HUES48 (cell line): ENCODE measurements around the gene AVPR1B.

ENCODE experiments used
- H3K27ac ChIP-seq: one replicate; pipeline ENCODE4 v1.7.0; 2013; ENCODE audit warnings: low read depth, low read length, inconsistent platforms
- H3K27me3 ChIP-seq: 2 replicates; pipeline ENCODE4 v1.6.1; 2013; ENCODE audit warnings: mild to moderate bottlenecking, low read length; ENCODE audit not compliant: control insufficient read depth, insufficient read depth
- H3K36me3 ChIP-seq: 2 replicates; pipeline ENCODE4 v1.6.1; 2013; ENCODE audit warnings: low read length; ENCODE audit not compliant: control insufficient read depth, insufficient read depth
- H3K4me1 ChIP-seq: 2 replicates; pipeline ENCODE4 v1.6.1; 2013; ENCODE audit warnings: mild to moderate bottlenecking, low read length; ENCODE audit not compliant: control insufficient read depth, insufficient read depth
- H3K4me3 ChIP-seq: 2 replicates; pipeline ENCODE4 v1.5.1; 2013; ENCODE audit warnings: mild to moderate bottlenecking, low read depth, low read length
- H3K9ac ChIP-seq: 2 replicates; pipeline ENCODE4 v1.6.1; 2013; ENCODE audit warnings: mild to moderate bottlenecking, low read depth, low read length, moderate library complexity
- H3K9me3 ChIP-seq: 2 replicates; pipeline ENCODE4 v1.6.1; 2013; ENCODE audit warnings: low read length; ENCODE audit not compliant: control insufficient read depth, insufficient read depth

The AVPR1B gene

DNA sequence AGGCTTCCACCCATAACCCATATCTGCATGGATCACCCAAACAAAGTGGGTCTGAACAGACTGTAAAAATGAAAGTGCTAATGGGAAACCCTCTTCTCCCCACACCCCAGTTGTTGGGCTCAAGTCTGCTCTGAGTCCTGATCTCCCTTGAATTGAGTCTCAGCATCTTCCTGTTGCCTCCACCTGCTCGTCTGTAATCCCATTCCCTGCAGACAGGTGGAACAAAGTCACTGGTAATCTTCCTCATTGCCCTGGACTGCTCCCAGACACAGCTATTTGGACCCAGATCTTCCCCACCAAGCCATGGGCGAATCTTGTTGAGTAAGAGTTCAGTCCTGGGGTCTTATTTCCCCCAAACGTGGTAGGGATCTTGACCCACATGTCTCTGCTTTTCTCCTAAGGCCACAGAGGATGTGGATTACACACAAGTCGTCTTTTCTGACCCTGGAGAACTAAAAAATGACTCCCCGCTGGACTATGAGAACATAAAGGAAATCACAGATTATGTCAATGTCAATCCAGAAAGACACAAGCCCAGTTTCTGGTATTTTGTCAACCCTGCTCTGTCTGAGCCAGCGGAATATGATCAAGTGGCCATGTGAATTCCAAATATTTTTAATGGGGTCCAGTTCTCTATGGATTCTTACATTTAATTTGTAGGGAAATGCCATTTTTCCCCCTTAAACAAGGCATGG lies 15.7 kb downstream of the AVPR1B start:
- no peaks in the 10 kb centered on the region for H3K9me3 ChIP-seq
- no peak overlapping the region for H3K4me3 ChIP-seq
- H3K4me1 ChIP-seq: no peaks in the 10 kb centered on the region
- no peaks in the 10 kb centered on the region for H3K36me3 ChIP-seq
- no peaks in the 10 kb centered on the region; the same call in 1 of the 2 replicates for H3K27me3 ChIP-seq
- no peak overlapping the region for H3K9ac ChIP-seq
- no peak overlapping the region for H3K27ac ChIP-seq

DNA sequence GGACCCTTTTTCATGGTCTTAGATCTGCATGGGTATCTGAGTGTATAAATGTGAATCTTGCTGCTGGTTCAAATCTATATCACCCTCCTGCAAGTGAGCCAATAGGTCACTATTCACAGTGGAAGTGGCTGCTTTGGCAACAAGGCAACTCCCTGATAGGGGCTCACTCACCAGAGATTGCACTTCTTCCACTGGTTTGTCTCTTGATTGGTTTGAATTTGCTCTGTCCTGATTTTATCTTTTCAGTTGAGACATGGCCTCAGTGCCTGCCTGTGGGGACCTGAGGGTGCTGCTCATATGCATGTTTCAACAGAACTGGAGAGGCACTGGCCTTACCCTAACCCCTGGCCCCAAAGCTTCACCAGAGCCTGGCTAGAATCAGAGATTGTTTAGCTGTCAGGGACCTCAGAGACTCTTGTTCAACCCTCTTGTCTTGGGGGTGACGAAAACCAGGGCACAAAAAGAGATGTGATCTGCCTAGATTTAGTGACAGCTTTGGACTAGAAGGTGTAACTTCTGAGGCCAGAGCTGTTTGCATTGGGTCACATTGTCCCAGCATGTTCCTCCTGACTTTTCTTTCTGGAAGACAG lies 16.9 kb downstream of the AVPR1B start:
- no peak overlapping the region for H3K27ac ChIP-seq
- H3K9me3 ChIP-seq: no peaks in the 10 kb centered on the region
- no peaks in the 10 kb centered on the region; the same call in 1 of the 2 replicates for H3K27me3 ChIP-seq
- H3K4me1 ChIP-seq: no peaks in the 10 kb centered on the region
- H3K4me3 ChIP-seq: no peak overlapping the region
- H3K36me3 ChIP-seq: no peaks in the 10 kb centered on the region
- no peak overlapping the region for H3K9ac ChIP-seq

DNA sequence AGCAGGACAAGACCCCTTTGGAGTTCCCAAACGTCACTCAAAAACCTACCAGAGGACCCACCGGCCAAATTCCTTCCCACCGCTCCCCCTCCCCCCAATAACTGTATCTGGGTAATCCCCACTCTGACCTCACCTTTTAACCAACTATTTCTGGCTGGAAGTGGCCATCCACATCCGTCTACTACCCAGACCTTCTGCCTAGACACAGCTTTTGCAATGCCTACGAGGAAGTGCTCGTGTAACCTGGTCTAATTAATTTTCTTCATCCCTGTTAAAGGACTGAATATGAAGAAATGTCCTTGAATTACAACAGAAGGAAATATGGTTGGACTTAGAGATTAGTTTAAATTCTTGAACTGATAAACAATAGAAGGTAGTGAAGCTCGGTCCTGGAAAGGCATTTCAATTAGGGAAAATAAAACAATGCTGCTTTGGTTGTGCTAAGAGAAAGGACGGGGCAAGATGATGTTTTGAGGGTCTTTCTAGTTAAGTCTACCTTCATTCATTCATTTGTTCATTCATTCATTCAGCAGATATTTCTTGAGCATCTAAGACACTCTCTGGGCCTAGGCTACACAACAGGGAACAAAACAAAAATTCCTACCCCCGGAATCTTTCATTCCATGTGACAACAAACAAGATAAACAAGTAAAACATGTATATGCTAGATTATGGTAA lies 18.8 kb downstream of the AVPR1B start:
- no peaks in the 10 kb centered on the region for H3K4me1 ChIP-seq
- H3K27me3 ChIP-seq: no peaks in the 10 kb centered on the region; the same call in 1 of the 2 replicates
- H3K27ac ChIP-seq: no peak overlapping the region
- H3K36me3 ChIP-seq: no peaks in the 10 kb centered on the region
- H3K9me3 ChIP-seq: no peaks in the 10 kb centered on the region
- no peak overlapping the region for H3K4me3 ChIP-seq
- no peak overlapping the region for H3K9ac ChIP-seq

DNA sequence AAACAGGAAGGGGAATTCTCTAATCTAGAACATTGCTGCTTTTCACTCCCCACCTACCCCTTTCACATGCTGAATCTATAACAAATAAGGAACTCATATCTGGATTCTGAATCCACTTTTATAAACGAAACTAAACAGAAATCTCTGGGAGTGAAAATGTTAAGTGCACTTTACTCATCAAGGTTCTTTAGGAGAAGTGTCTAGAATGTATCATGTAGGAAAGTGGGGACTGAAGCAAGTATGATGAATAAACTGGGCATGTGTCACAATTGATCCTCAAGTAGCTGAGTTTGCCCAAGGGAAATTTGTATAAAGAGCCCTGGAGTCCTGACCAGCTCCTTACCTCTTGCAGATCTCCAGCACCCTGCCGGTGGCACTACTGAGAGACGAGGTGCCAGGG lies 19.8 kb downstream of the AVPR1B start:
- Histone ChIP-seq H3K27me3 (no peaks in the 10 kb centered on the region; the same call in 1 of the 2 replicates), H3K36me3 (no peaks in the 10 kb centered on the region), H3K27ac (no peak overlapping the region), H3K4me3 (no peak overlapping the region), H3K4me1 (no peaks in the 10 kb centered on the region), H3K9me3 (no peaks in the 10 kb centered on the region), H3K9ac (no peak overlapping the region)

DNA sequence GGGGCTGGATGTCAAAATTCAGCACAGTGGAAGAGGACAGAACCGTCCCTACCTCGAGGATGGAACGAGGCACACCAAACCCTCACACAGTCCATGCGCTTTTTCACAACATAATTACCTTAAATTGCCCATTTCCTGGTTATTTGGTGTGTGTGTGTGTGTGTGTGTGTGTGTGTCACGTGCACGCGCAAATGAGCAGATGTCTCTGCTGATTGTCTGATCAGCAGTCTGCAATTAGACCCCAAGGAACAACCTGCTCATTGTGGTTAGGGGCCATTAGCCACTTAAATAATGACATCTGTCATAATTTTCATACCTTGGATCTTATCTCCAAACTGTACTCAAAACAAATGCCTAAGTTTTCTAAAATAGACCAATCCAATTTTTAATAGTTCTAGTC lies 23.2 kb downstream of the AVPR1B start:
- H3K9ac ChIP-seq: no peak overlapping the region

DNA sequence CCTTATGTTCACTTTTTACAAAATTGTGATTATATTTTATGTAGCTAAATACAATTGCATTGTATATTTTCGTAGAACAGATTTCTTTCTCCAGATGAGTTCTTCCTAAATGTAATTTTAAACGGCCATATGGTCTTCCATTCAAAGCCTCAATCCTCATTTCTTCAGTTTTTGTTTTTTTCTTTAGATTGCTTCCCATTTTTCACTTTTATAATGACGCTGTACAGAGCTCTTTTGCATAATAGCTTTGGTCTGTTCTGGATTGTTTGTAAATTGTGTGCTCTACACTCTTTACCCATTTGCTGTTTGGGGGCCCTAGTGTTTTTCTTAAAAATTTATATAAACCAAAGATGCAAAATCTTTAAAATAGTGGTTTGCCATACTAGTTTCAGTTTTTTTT lies 27.8 kb downstream of the AVPR1B start:
- H3K9me3 ChIP-seq: no peaks in the 10 kb centered on the region
- no peak overlapping the region for H3K27ac ChIP-seq
- H3K4me1 ChIP-seq: no peaks in the 10 kb centered on the region
- no peak overlapping the region for H3K4me3 ChIP-seq
- no peaks in the 10 kb centered on the region for H3K27me3 ChIP-seq
- no peaks in the 10 kb centered on the region for H3K36me3 ChIP-seq
- H3K9ac ChIP-seq: no peak overlapping the region

More for the DNA sequence above, 23.2 kb downstream of the AVPR1B start:
- Histone ChIP-seq H3K27ac (no peak overlapping the region), H3K9me3 (no peaks in the 10 kb centered on the region), H3K27me3 (no peaks in the 10 kb centered on the region; the same call in 1 of the 2 replicates), H3K36me3 (no peaks in the 10 kb centered on the region), H3K4me1 (no peaks in the 10 kb centered on the region), H3K4me3 (no peak overlapping the region)

DNA sequence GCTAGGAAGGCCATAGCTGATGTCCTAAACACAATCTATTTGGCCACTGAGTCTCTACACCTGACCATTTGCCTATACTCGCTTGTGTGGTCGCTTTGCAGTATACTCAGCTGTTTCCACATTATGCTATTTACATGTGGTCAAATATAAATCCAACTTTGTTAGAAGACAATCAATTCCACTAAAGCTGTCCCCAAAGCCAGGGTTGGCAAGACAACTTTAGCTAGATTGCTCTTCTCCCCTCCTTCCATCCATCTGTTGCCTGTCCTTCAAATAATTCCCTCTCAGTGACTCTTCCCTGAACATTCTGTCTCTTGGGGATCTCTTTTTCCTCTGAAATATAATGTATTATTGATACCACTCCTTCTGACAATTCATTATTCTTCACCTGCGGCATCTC lies 30.1 kb downstream of the AVPR1B start:
- no peak overlapping the region for H3K27ac ChIP-seq
- H3K9ac ChIP-seq: no peak overlapping the region
- H3K4me1 ChIP-seq: no peaks in the 10 kb centered on the region
- H3K4me3 ChIP-seq: no peak overlapping the region
- no peaks in the 10 kb centered on the region for H3K27me3 ChIP-seq
- H3K36me3 ChIP-seq: no peaks in the 10 kb centered on the region
- no peaks in the 10 kb centered on the region for H3K9me3 ChIP-seq

DNA sequence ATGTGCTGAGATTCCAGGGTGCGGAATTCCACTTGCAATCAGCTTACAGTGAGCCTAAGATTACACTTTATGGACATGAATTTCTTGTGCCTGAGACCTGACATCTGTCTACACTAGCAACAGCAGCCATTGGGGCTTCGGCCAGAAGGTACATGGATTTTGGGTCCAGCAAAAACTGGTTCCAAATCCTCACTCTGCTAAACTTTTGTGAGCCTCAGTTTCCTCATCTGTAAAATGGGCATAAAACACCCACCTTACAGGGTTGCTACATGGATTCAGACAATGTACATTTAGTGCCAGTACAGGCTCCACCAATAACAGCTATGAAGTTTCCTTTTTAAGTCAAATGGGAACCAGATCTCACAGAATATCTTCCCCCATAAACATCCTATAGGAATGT lies 33.4 kb downstream of the AVPR1B start:
- H3K27me3 ChIP-seq: no peaks in the 10 kb centered on the region
- no peaks in the 10 kb centered on the region for H3K9me3 ChIP-seq
- no peak overlapping the region for H3K4me3 ChIP-seq
- no peak overlapping the region for H3K27ac ChIP-seq
- H3K9ac ChIP-seq: no peak overlapping the region
- H3K36me3 ChIP-seq: no peaks in the 10 kb centered on the region
- H3K4me1 ChIP-seq: no peaks in the 10 kb centered on the region

DNA sequence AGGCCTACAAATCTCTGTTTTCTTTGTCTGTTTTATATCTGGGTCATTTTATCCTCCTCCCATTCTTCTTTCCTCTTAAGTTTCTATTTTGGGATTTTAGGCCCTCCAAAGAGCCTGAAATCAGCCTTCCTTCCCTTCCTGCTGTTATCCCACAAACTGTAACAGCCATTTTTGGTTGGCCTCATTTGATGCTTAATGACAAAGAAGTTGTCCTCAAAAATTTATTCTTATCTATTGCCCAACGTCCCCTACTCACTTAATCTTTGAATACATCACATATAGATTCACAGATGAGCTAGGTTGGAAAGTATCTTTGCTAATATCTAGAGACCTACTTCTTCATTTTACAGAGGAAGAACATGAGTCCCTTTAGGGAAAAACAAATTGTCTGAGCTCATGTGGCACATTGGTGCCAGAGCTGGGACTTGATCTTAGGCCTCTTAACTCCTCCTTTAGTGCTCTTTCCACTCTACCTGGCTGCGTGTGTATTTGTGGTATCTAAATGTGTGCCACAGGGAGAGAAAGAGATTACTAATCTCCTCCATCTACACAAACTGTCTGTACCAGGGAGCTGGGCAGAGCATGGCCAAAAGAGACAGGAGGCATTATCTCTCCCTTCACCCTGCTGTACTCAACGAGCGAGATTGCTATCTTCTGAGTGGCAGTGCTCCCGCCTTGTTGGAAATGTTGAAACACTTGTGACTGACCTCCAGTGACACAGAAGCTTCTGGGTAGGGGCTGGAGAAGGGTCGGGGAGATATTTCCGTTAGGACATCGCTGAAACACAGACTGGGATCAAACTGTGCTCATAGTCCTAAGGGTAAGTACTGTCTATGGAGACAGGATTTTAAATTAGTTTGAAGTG lies 34.1 kb downstream of the AVPR1B start:
- Histone ChIP-seq H3K9me3 (no peaks in the 10 kb centered on the region), H3K27me3 (no peaks in the 10 kb centered on the region), H3K9ac (no peak overlapping the region), H3K4me3 (no peak overlapping the region), H3K36me3 (no peaks in the 10 kb centered on the region), H3K4me1 (no peaks in the 10 kb centered on the region), H3K27ac (no peak overlapping the region)

DNA sequence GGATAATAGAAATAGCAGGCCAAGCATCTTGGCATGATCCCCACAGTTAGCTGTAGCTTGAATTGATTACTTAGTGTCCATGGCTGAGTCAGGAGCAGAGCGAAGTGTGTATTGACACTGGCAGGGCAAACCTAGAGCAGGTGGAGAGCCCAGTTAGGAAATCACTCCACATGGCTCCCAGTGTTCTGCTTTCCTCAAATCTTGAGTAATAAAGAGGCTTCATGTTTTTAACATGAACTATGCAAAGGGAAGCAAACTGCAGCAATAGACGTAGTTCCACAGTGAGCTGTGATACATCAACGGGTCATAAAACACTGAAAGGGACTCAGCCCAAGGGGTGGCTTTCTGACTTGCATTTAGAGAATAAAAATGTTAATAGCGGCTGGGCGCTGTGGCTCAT lies 35.3 kb downstream of the AVPR1B start:
- no peaks in the 10 kb centered on the region for H3K36me3 ChIP-seq
- no peaks in the 10 kb centered on the region for H3K9me3 ChIP-seq
- no peak overlapping the region for H3K9ac ChIP-seq
- H3K4me1 ChIP-seq: no peaks in the 10 kb centered on the region
- H3K27ac ChIP-seq: no peak overlapping the region
- H3K4me3 ChIP-seq: no peak overlapping the region
- no peaks in the 10 kb centered on the region for H3K27me3 ChIP-seq
